NB4 (cell line): ENCODE data around the gene PHF20.

Experiments
- CTCF ChIP-seq: IDR thresholded peaks from one replicate; pipeline ENCODE4 v1.5.1; 2012; ENCODE audit warnings: low read depth, low read length
- MAX ChIP-seq: IDR thresholded peaks from 2 replicates; pipeline ENCODE4 v1.6.1; 2011; ENCODE audit warnings: low read depth, low read length
- MYC ChIP-seq: IDR thresholded peaks from 2 replicates; pipeline ENCODE4 v1.6.1; 2011; ENCODE audit warnings: low read depth, low read length
- POLR2A ChIP-seq: IDR thresholded peaks from 2 replicates; pipeline ENCODE4 v1.6.1; 2011; ENCODE audit warnings: mild to moderate bottlenecking; ENCODE audit not compliant: insufficient read length; ENCODE audit errors: extremely low read depth

- TF ChIP-seq CTCF = no peak
- TF ChIP-seq POLR2A = no peak
- no peak for TF ChIP-seq MYC
- TF ChIP-seq MAX = no peak
Measured at GRCh38 chr20:35981969-35982368, 210.2 kb downstream of the PHF20 start.
